Fibroblast of the aortic adventitia (primary cell): Measurements from ENCODE around the gene GPRIN3. TPM values are rescaled to one million over a fixed set of nuclear protein-coding genes. Genes with fewer than 3 reads are reported as not detected.

Source experiments
- DNase-seq: peaks from one replicate; pipeline ENCODE4 v3.0.0-alpha.2; 2010; ENCODE audit warnings: low read depth
- H3K4me3 ChIP-seq: 2 replicates; pipeline ENCODE4 v1.5.1; 2011; ENCODE audit warnings: low read depth, mild to moderate bottlenecking, control low read depth, low read length, moderate library complexity
- CTCF ChIP-seq: IDR thresholded peaks from 2 replicates; pipeline ENCODE4 v1.5.1; 2011; ENCODE audit warnings: mild to moderate bottlenecking, low read length, control low read depth, inconsistent platforms; ENCODE audit not compliant: insufficient read depth
- total RNA-seq: library from RNA; depleted of rRNA; stranded (reverse); fragments of >200 nt; gene quantifications from 2 replicates; pipeline ENCODE4 v1.2.3, GENCODE V29; 2012; ENCODE audit warnings: low replicate concordance

GPRIN3 gene
- total RNA-seq, 1 donor: under 0.01 TPM

DNA sequence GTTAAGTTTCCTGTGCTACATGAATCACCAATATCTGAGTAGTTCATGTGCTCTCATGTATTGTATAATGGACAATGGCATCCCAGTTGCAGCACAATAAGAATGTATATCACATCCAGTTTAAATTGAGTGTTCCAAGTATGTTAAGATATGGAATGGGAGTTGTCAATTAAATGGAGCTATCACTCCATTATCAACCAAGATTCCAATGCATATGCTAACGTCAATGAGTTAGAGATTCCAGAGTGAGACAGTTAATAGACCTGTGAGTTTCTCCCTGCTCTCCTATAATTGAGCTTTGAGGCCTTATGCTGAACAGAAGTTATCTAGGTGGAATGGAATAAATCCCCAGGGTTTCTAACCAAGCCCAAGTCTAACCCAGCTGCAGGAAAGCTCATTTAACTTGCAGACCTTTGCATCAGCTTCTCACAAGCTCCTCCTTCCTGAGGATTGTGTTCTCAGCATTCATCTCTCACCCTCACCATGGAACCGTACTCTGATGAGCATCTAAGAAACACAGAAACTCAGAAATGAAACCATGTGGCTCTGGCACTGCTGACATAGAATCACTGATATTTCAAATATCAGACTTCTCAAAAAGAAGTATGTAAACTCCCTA is 111.4 kb downstream of the GPRIN3 start:
- peak; percentile 79 for DNase-seq
- no peak for TF ChIP-seq CTCF
- no peak overlapping the region for H3K4me3 ChIP-seq

GRCh38 chr4:89193843-89194242 is 113.8 kb downstream of the GPRIN3 start:
- TF ChIP-seq CTCF: no peak
- no peak overlapping the region for H3K4me3 ChIP-seq
- no peak for DNase-seq

Other genes with a start within 250 kb of the GPRIN3 start
- 7.0 and 10.1 TPM in 2 replicates for gene TIGD2, start 196.3 kb downstream of the GPRIN3 start, total RNA-seq